ENCODE results near the gene SNTA1. TPM values are rescaled to one million over a fixed set of nuclear protein-coding genes. Genes with fewer than 3 reads are reported as not detected.

SNTA1 gene
- total and polyA plus RNA-seq, 2 of the 13 experiments (the other 11 are each of a cell fraction or from before 2014, with no cell fraction given): 16.4 to 18.3 TPM

DNA sequence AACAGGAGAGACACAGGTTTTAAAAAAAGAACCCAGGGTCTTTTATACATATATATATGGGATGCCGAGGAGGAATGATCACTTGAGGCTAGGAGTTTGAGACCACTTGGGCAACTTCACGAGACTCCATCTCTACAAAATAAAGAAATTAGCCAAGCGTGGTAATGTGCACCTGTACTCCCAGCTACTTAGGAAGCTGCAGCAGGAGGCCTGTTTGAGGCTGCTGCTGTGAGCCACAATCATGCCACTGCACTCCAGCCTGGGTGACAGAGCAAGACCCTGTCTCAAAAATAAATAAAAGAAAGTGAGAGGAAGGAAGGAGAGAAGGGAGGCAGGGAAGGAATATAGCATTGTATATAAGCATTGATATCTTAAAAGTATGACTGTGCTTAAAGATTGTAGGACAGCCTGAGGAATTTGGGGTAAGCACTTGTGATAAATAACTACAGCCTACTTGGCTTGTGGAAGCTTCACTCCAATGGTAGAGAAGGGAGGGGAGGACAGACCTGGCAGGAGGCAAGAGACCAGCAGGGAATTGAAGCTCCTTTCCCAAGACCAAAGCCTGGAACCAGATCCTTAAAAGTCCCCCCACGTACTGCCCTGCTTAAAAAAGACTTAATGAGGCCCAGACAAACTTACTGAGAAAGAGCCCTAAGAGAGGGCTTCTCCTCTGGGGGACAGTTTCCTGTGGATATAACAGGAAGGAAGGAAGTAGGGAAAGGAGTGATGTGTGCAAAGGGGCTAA lies 2.5 kb upstream of the SNTA1 start (continued):
- no peak for TF ChIP-seq ARNT (IDR thresholded peaks at IDR 0.05)
- no peak for TF ChIP-seq CCDC6 (CRISPR knock-in tag; IDR thresholded peaks at IDR 0.05)
- TF ChIP-seq, protein P1, sequence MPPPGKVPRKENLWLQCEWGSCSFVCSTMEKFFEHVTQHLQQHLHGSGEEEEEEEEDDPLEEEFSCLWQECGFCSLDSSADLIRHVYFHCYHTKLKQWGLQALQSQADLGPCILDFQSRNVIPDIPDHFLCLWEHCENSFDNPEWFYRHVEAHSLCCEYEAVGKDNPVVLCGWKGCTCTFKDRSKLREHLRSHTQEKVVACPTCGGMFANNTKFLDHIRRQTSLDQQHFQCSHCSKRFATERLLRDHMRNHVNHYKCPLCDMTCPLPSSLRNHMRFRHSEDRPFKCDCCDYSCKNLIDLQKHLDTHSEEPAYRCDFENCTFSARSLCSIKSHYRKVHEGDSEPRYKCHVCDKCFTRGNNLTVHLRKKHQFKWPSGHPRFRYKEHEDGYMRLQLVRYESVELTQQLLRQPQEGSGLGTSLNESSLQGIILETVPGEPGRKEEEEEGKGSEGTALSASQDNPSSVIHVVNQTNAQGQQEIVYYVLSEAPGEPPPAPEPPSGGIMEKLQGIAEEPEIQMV (CRISPR knock-in tag; IDR thresholded peaks at IDR 0.05; ENCODE audit: low read depth): no peak
- no peak for TF ChIP-seq ZNF569 (CRISPR knock-in tag; IDR thresholded peaks at IDR 0.05; ENCODE audit: borderline replicate concordance)

DNA sequence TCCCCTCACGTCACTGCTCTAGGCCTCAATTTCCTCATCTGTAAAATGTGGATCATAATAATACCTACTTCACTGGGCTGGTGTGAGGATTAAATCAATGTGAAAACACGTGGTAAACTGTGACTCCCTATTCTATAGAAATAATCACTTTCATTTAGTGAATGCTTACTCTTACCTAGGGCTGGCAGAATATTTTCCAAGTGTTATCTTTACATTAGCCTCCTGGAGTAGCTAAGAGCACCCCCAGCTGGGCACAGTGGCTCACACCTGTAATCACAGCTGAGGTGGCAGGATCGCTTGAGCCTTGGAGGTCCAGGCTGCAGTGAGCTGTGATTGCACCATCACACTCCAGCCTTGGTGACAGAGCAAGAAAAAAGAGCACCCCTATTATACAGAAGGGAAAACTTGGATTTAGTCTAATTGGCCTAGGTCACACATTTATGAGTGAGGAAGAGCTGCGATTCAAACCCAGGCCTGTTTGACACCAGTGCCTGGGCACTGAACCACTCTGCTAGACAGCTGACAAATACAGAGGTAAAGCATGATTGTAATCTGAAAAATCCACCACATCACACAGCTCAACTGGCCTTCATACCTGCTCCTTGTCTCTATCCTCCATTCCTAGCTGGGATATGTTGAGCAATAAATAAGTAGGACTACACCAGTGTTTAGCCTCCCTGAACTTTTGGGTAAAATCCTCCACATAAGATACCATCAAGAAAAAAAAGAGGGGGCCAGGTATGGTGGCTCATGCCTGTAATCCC lies 1.4 kb upstream of the SNTA1 start:
- ChIA-PET CTCF (ENCODE audit: low intra/inter-chr PET ratio, low total read pairs) (interaction anchor here (1.2 kb wide), 1 partner anchor 43 kb away, joined by 4 read pairs; no protein-coding TSS in a partner anchor), POLR2A (interaction anchor here (1.5 to 4.4 kb wide), 5 partner anchors 45 to 289 kb away, joined by 3 to 36 read pairs (median 7); partner anchors contain the start of gene CBFA2T2)
- H3K36me3 ChIP-seq (replicated peaks in 1 of 2; ENCODE audit: control insufficient read depth in 1 of 2, insufficient read depth in 2 of 2, low read length in 2 of 2): no peaks in the 10 kb centered on the region
- H3K4me1 ChIP-seq (ENCODE audit: insufficient read depth, low read length): peaks cover 54% of the 10 kb centered on the region
- no peak overlapping the region for H3K27ac ChIP-seq (ENCODE audit: extremely low read length, insufficient read depth, low read length)
- 12% methylated on average over 4 of the region's 4 CpGs for WGBS (ENCODE audit: low lambda C conversion rate)
- no TSS peak for BruUV-seq (replicated peaks)
- H3K27me3 ChIP-seq (ENCODE audit: control insufficient read depth in 1 of 2, insufficient read depth in 2 of 2, low read length in 2 of 2): peaks cover 0 to 10% of the 10 kb centered on the region in 2 experiments; a peak in 2 of 5 replicates
- H3K4me3 ChIP-seq (replicated peaks in 1 of 3; ENCODE audit: insufficient read depth in 1 of 3, low read depth in 2 of 3, low read length in 3 of 3): peak overlapping the region; percentile 64 to 95 (median 72)
- FAIRE-seq (peak; percentile 89), ATAC-seq (peak; percentile 17), DNase-seq (ENCODE audit: low spot score) (peak; percentile 75)
- in situ Hi-C loops (cut with HindIII; ENCODE audit: extremely low pct_ligation_motif_present, low pct_unique_long_range_greater_than_20kb) (no loop called here), intact Hi-C loops (cut with micrococcal nuclease; ENCODE audit: unreplicated experiment) (loop anchor here (10.0 kb wide), 1 partner anchor 290 kb away; the partner anchor contains the start of gene ZNF341)
- H3K79me2 ChIP-seq (ENCODE audit: insufficient read depth, low read length): no peaks in the 10 kb centered on the region
- H3K9ac ChIP-seq (ENCODE audit: insufficient read depth, low read depth, low read length): peak overlapping the region; percentile 30; the same call in 1 of the 2 replicates
- H3K9me3 ChIP-seq (ENCODE audit: low read length): no peaks in the 10 kb centered on the region
- H2AFZ ChIP-seq (ENCODE audit: low read length): peak overlapping the region; percentile 51
- peak overlapping the region; percentile 99 for H3K4me2 ChIP-seq (ENCODE audit: low read depth, low read length)
- H4K20me1 ChIP-seq (ENCODE audit: insufficient read depth, low read length): no peaks in the 10 kb centered on the region
- TF ChIP-seq, protein P2, sequence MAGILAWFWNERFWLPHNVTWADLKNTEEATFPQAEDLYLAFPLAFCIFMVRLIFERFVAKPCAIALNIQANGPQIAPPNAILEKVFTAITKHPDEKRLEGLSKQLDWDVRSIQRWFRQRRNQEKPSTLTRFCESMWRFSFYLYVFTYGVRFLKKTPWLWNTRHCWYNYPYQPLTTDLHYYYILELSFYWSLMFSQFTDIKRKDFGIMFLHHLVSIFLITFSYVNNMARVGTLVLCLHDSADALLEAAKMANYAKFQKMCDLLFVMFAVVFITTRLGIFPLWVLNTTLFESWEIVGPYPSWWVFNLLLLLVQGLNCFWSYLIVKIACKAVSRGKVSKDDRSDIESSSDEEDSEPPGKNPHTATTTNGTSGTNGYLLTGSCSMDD (CRISPR knock-in tag; IDR thresholded peaks at IDR 0.05): no peak
- TF ChIP-seq KDM1A (CRISPR knock-in tag; IDR thresholded peaks at IDR 0.05) (no peak), MTA1 (CRISPR knock-in tag; IDR thresholded peaks at IDR 0.05; ENCODE audit: borderline replicate concordance) (no peak), MAFF (IDR thresholded peaks at IDR 0.05; ENCODE audit: low read depth, low read length) (peak; percentile 27; the same call in 1 of the 2 replicates), LCORL (IDR thresholded peaks at IDR 0.05) (no peak), LCORL (CRISPR knock-in tag; IDR thresholded peaks at IDR 0.05) (peak; percentile 72), ZNF788 (CRISPR knock-in tag; IDR thresholded peaks at IDR 0.05; ENCODE audit: borderline replicate concordance) (0 out of 2 replicates have a peak, but pooled peaks have one; percentile 38), ZFP90 (CRISPR knock-in tag; IDR thresholded peaks at IDR 0.05; ENCODE audit: borderline replicate concordance) (0 out of 2 replicates have a peak, but pooled peaks have one; percentile 9), PAWR (CRISPR knock-in tag; IDR thresholded peaks at IDR 0.05; ENCODE audit: borderline replicate concordance) (no peak), REXO4 (CRISPR knock-in tag; IDR thresholded peaks at IDR 0.05; ENCODE audit: borderline replicate concordance) (peak; percentile 36; the same call in 1 of the 2 replicates)
- TF ChIP-seq, protein P3, sequence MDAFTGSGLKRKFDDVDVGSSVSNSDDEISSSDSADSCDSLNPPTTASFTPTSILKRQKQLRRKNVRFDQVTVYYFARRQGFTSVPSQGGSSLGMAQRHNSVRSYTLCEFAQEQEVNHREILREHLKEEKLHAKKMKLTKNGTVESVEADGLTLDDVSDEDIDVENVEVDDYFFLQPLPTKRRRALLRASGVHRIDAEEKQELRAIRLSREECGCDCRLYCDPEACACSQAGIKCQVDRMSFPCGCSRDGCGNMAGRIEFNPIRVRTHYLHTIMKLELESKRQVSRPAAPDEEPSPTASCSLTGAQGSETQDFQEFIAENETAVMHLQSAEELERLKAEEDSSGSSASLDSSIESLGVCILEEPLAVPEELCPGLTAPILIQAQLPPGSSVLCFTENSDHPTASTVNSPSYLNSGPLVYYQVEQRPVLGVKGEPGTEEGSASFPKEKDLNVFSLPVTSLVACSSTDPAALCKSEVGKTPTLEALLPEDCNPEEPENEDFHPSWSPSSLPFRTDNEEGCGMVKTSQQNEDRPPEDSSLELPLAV (CRISPR knock-in tag; conservative IDR thresholded peaks at IDR 0.05; ENCODE audit: low read depth): no peak
